ENCODE measurements around the gene HBA1. TPM values are rescaled to one million over a fixed set of nuclear protein-coding genes. Genes with fewer than 3 reads are reported as not detected.
"Not testable (repeated sequence)": the region's sequence is repeated elsewhere in the genome, so short reads cannot be mapped to it uniquely, and the experiment has no call there.

HBA1 gene
- total RNA-seq, 1 donor from 2014 or later = not detected

DNA sequence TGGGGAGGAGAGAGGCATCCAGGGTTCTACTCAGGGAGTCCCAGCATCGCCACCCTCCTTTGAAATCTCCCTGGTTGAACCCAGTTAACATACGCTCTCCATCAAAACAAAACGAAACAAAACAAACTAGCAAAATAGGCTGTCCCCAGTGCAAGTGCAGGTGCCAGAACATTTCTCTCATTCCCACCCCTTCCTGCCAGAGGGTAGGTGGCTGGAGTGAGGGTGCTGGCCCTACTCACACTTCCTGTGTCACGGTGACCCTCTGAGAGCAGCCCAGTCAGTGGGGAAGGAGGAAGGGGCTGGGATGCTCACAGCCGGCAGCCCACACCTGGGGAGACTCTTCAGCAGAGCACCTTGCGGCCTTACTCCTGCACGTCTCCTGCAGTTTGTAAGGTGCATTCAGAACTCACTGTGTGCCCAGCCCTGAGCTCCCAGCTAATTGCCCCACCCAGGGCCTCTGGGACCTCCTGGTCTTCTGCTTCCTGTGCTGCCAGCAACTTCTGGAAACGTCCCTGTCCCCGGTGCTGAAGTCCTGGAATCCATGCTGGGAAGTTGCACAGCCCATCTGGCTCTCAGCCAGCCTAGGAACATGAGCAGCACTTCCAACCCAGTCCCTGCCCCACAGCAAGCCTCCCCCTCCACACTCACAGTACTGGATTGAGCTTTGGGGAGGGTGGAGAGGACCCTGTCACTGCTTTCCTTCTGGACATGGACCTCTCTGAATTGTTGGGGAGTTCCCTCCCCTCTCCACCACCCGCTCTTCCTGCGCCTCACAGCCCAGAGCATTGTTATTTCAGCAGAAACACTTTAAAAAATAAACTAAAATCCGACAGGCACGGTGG lies 2.3 kb upstream of the HBA1 start:
- H3K27ac Mint-ChIP-seq = peak overlapping the region; percentile 6
- DNase-seq (ENCODE audit: low spot score, unreplicated experiment); H3K9me3 Mint-ChIP-seq (ENCODE audit: low read depth); H3K4me3 Mint-ChIP-seq (ENCODE audit: low read depth); H3K36me3 Mint-ChIP-seq (ENCODE audit: insufficient read depth); H3K4me1 Mint-ChIP-seq (ENCODE audit: low read depth): not testable (repeated sequence)
- H3K27me3 Mint-ChIP-seq = peaks cover 64% of the 10 kb centered on the region

GRCh38 chr16:175011-175949 lies 1.2 kb upstream of the HBA1 start:
- Mint-ChIP-seq H3K36me3 (ENCODE audit: insufficient read depth) (no peaks in the 10 kb centered on the region), H3K9me3 (ENCODE audit: low read depth) (no peaks in the 10 kb centered on the region), H3K27me3 (peaks cover 56% of the 10 kb centered on the region), H3K4me1 (ENCODE audit: low read depth) (peaks cover 4% of the 10 kb centered on the region), H3K27ac (no peak overlapping the region), H3K4me3 (ENCODE audit: low read depth) (peak overlapping the region; percentile 21)
- TF ChIP-seq CTCF (IDR thresholded peaks at IDR 0.05; ENCODE audit: unreplicated experiment) = no peak
- no peak for DNase-seq (ENCODE audit: low spot score, unreplicated experiment)

DNA sequence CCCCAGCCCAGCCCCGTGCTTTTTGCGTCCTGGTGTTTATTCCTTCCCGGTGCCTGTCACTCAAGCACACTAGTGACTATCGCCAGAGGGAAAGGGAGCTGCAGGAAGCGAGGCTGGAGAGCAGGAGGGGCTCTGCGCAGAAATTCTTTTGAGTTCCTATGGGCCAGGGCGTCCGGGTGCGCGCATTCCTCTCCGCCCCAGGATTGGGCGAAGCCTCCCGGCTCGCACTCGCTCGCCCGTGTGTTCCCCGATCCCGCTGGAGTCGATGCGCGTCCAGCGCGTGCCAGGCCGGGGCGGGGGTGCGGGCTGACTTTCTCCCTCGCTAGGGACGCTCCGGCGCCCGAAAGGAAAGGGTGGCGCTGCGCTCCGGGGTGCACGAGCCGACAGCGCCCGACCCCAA lies 474 bp upstream of the HBA1 start:
- not testable (repeated sequence) for H3K4me3 Mint-ChIP-seq (ENCODE audit: low read depth); H3K9me3 Mint-ChIP-seq (ENCODE audit: low read depth); H3K4me1 Mint-ChIP-seq (ENCODE audit: low read depth); H3K36me3 Mint-ChIP-seq (ENCODE audit: insufficient read depth); H3K27ac Mint-ChIP-seq; DNase-seq (ENCODE audit: low spot score, unreplicated experiment)
- peaks cover 49% of the 10 kb centered on the region for H3K27me3 Mint-ChIP-seq

GRCh38 chr16:177394-177822 lies 928 bp downstream of the HBA1 start:
- Mint-ChIP-seq H3K36me3 (ENCODE audit: insufficient read depth) (no peaks in the 10 kb centered on the region), H3K4me3 (ENCODE audit: low read depth) (no peak overlapping the region), H3K4me1 (ENCODE audit: low read depth) (peaks cover 4% of the 10 kb centered on the region), H3K27ac (no peak overlapping the region), H3K9me3 (ENCODE audit: low read depth) (no peaks in the 10 kb centered on the region), H3K27me3 (peaks cover 43% of the 10 kb centered on the region)
- no peak for TF ChIP-seq CTCF (IDR thresholded peaks at IDR 0.05; ENCODE audit: unreplicated experiment)
- DNase-seq (ENCODE audit: low spot score, unreplicated experiment) = no peak

DNA sequence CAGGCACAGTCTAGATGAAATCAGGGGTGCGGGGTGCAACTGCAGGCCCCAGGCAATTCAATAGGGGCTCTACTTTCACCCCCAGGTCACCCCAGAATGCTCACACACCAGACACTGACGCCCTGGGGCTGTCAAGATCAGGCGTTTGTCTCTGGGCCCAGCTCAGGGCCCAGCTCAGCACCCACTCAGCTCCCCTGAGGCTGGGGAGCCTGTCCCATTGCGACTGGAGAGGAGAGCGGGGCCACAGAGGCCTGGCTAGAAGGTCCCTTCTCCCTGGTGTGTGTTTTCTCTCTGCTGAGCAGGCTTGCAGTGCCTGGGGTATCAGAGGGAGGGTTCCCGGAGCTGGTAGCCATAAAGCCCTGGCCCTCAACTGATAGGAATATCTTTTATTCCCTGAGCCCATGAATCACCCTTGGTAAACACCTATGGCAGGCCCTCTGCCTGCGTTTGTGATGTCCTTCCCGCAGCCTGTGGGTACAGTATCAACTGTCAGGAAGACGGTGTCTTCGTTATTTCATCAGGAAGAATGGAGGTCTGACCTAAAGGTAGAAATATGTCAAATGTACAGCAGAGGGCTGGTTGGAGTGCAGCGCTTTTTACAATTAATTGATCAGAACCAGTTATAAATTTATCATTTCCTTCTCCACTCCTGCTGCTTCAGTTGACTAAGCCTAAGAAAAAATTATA lies 1.6 kb downstream of the HBA1 start:
- DNase-seq (ENCODE audit: low spot score, unreplicated experiment) = no peak
- no peak for TF ChIP-seq CTCF (IDR thresholded peaks at IDR 0.05; ENCODE audit: unreplicated experiment)
- Mint-ChIP-seq H3K4me1 (ENCODE audit: low read depth) (peaks cover 4% of the 10 kb centered on the region), H3K27ac (no peak overlapping the region), H3K27me3 (peaks cover 43% of the 10 kb centered on the region), H3K9me3 (ENCODE audit: low read depth) (no peaks in the 10 kb centered on the region), H3K36me3 (ENCODE audit: insufficient read depth) (peaks cover 2% of the 10 kb centered on the region), H3K4me3 (ENCODE audit: low read depth) (no peak overlapping the region)

DNA sequence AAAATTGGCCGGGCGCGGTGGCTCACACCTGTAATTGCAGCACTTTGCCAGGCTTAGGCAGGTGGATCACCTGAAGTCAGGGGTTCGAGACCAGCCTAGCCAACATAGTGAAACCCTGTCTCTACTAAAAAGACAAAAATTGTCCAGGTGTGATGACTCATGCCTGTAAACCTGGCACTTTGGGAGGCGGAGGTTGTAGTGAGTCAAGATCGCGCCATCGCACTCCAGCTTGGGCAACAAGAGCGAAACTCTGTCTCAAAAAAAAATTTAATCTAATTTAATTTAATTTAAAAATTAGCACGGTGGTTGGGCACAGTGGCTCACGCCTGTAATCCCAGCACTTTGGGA lies 2.2 kb downstream of the HBA1 start:
- Mint-ChIP-seq H3K4me1 (ENCODE audit: low read depth) (peaks cover 4% of the 10 kb centered on the region), H3K9me3 (ENCODE audit: low read depth) (no peaks in the 10 kb centered on the region), H3K4me3 (ENCODE audit: low read depth) (no peak overlapping the region), H3K27ac (no peak overlapping the region), H3K27me3 (peaks cover 39% of the 10 kb centered on the region), H3K36me3 (ENCODE audit: insufficient read depth) (peaks cover 2% of the 10 kb centered on the region)
- no peak for TF ChIP-seq CTCF (IDR thresholded peaks at IDR 0.05; ENCODE audit: unreplicated experiment)
- no peak for DNase-seq (ENCODE audit: low spot score, unreplicated experiment)

Data from progenitor cell of endocrine pancreas (in vitro differentiated cells).